CD4-positive, alpha-beta T cell treated with Interleukin-21 for 1 hour (primary cell): ENCODE measurements around the gene SMIM15.

ENCODE experiments used
- DNase-seq: peaks from one replicate; pipeline ENCODE4 v3.0.0-alpha.2; 2020

SMIM15 gene

GRCh38 chr5:61159070-61159469 lies 3.2 kb downstream of the SMIM15 start:
- no peak for DNase-seq

DNA sequence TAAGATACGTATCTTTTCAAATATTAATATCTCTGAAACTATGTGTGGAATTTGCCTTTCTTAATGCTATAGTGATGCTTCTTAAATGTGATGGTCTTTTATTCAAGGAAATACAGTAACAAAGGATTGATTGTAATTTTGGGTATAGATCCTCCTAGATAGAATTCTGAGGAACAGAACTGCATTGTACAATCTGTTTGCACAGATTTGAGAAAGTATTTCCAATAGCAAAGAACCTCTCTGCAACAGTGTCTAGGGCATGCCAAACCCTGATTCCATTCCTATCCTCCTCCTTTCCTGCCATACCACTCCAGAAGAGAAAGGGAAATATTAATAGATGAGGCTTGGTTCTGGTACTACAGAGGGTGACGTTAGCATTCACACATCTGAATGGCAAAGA lies 10.4 kb downstream of the SMIM15 start:
- DNase-seq: no peak

DNA sequence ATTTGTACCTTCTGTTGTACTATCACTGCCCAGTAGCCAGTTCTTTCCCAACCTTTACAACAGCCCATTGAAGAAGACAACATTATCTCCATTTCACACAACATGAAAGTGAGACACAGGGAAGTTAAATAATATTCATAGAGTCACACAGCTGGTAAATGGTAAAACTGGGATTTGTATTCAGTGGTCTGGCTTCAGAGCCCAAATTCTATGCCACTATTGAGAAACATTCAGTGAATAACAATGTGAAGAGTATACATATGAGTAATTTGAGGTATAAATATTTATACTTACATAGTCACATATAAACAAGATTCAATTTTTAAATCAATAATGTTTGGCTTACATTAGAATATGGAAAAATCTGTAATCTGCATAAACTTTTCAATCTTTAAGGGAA lies 13.8 kb downstream of the SMIM15 start:
- DNase-seq: no peak

DNA sequence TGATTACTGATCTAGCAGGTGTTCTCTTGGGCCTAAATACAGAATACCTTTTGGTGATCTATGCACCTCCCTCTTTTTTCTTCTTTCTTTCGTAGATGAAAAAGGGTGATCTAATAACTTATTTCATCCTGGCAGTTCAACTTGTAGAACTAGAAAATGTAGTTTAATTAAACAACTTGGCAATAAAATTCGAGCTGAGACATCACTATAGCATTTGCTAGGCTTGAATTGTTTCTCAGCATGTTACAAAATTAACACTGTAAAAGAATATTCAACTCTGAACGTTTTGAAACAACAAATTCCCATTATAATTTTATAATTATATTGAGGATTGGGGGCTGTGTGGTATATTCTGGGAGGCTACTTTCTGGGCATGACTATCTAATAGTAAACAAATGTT lies 19.5 kb downstream of the SMIM15 start:
- no peak for DNase-seq

GRCh38 chr5:61142391-61142790 lies 19.9 kb downstream of the SMIM15 start:
- no peak for DNase-seq

GRCh38 chr5:61141801-61142200 lies 20.5 kb downstream of the SMIM15 start:
- DNase-seq: no peak

GRCh38 chr5:61139931-61140330 lies 22.3 kb downstream of the SMIM15 start:
- no peak for DNase-seq

- no peak for DNase-seq
Measured at GRCh38 chr5:61139094-61139873, 23.0 kb downstream of the SMIM15 start.

DNA sequence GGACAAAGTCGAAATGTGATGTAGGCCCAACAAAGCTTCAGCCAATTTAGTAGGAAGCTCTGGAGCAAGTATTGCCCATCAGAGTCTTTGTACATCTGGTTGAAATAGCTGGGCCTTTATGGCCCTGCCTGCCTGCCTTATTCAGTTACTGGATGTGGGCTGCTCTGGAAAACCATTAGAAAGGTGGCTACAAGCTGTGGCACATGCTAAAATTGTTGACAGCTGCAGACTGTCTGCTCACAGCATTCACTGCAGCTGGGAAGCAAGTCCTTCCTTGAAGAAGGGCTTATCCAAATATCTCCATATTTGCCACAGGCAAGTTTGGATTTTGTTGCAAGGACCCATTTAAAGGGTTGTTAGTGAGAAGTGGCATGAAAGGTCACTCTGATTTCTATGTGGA lies 24.4 kb downstream of the SMIM15 start:
- no peak for DNase-seq

GRCh38 chr5:61132559-61132958 lies 29.7 kb downstream of the SMIM15 start:
- DNase-seq: no peak

GRCh38 chr5:61130289-61130688 lies 32.0 kb downstream of the SMIM15 start:
- DNase-seq: no peak

DNA sequence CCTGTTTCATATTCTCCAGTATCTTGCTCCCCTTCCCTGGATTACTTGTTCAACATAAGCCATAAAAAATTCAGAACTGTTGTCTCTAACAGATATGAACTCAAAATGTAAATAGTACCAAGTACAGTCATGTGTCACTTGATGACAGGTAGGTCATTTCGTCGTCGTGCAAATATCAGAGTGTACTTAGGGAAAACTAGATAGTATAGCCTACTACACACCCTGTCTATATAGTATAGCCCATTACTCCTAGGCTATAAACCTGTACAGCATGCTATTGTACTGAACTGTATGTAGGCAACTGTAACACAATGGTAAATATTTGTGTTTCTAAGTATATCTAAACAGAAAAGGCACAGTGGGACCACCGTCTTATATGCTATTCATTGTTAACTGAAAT lies 39.1 kb downstream of the SMIM15 start:
- DNase-seq: no peak

DNA sequence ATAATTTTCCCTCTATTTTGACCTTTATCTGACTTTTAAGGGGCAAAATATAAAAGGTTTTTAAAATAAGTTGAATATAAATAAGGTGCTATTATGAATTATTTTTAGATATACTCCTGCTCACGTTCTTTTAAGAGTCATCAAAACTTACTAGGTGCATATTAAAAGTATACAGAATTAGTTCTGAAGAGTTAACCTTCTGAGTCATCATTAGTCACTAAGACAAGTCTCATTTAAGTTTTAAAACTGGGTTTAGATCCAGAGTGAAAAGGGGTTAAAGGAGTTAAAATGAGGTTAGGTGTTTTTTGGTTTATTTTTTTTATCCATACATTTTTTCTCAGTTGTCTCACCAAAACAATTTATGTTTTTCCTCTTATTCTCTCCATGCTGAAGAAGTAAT lies 41.7 kb downstream of the SMIM15 start:
- DNase-seq: no peak

DNA sequence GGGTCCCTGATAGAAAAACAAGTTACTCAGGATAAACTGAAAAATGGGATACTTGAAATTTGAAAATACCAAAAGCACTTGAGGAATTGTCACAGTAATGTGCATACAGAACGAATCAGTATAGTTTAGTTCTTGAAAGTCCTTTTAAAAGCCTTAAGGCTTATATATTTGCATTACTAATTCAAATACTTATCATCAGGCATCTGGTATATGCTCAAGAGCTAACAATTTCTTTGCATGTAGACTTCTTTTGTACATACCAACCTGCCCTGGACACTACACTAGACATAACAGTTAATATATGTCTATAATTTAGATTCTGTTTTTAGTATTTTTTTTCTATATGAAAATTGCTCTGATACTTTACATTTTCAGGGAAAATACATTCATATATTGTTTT lies 43.2 kb downstream of the SMIM15 start:
- DNase-seq: no peak

DNA sequence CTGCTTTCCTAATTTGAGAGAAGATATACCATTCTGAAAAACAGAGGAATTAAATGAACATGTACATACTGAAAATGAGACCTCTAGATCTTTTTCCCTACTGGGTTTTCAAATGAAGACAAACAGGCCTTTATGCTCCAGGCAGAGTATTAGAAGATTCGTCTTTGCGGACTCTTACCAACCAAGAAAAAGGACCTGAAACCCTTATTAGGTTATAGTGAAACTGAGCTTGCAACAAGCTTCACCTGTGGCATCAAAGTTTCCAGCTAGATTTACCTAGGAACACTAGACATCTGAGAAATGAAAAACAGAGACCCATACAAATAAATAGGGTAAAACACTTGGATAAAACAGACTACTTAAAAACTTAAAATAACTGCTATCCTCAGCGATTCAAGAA lies 46.3 kb downstream of the SMIM15 start:
- no peak for DNase-seq

- DNase-seq: no peak
Measured at GRCh38 chr5:61114441-61114840, 47.8 kb downstream of the SMIM15 start.
